HepG2 (cell line): Measurements from ENCODE around the gene FAM174C. TPM values are rescaled to one million over a fixed set of nuclear protein-coding genes. Genes with fewer than 3 reads are reported as not detected.

ENCODE experiments used
- AHDC1 ChIP-seq: sonication (generic); formaldehyde crosslinking; IDR thresholded peaks from 2 replicates; pipeline ENCODE4 v1.5.1; 2020; ENCODE audit warnings: mild to moderate bottlenecking, missing genetic modification reagents, borderline replicate concordance
- GTF2F1 ChIP-seq: fragments of 150-350 bp; IDR thresholded peaks from 2 replicates; pipeline ENCODE4 v1.6.1; 2014; ENCODE audit warnings: low read length
- HINFP ChIP-seq: sonication (generic); formaldehyde crosslinking; IDR thresholded peaks from 2 replicates; pipeline ENCODE4 v1.4.0; 2020; ENCODE audit warnings: low read depth, mild to moderate bottlenecking, missing genetic modification reagents
- MTA1 ChIP-seq: sonication (generic); formaldehyde crosslinking; IDR thresholded peaks from 2 replicates; pipeline ENCODE4 v1.4.0; 2020; ENCODE audit warnings: missing genetic modification reagents, mild to moderate bottlenecking, borderline replicate concordance
- PATZ1 ChIP-seq: sonication (generic); formaldehyde crosslinking; IDR thresholded peaks from 2 replicates; pipeline ENCODE4 v1.4.0; 2020; ENCODE audit warnings: missing genetic modification reagents
- SMAD3 ChIP-seq: sonication (generic); formaldehyde crosslinking; IDR thresholded peaks from 2 replicates; pipeline ENCODE4 v1.4.0; 2020; ENCODE audit warnings: missing genetic modification reagents
- SOX5 ChIP-seq: IDR thresholded peaks from 2 replicates; pipeline ENCODE4 v1.6.1; 2016; ENCODE audit warnings: borderline replicate concordance
- ZBTB40 ChIP-seq, 2 experiments: fragments of 450-650 bp in 1 of 2; sonication (generic) in 1 of 2; formaldehyde crosslinking in 1 of 2; IDR thresholded peaks; 2 replicates each; pipeline versions ENCODE4 v1.6.1 to v1.8.0; 2016 to 2022; ENCODE audit warnings: antibody characterized with exemption in 1 of 2, mild to moderate bottlenecking in 1 of 2, missing genetic modification reagents in 1 of 2
- polyA plus RNA-seq, 8 experiments: library from polyadenylated mRNA; depleted of rRNA in 3 of 8; stranded (reverse) in 7 of 8; unstranded in 1 of 8; fragments of >200 nt; fragmentation: Illumina TruSeq in 4 of 8; extraction: Trizol in 4 of 8; gene quantifications; 2 replicates each; pipeline versions ENCODE4 v1.2.1 to v1.2.3, GENCODE V29; 2011 to 2016; ENCODE audit warnings: low read depth in 4 of 8, missing spikeins in 1 of 8, mixed read lengths in 1 of 8; ENCODE audit not compliant: insufficient read depth in 1 of 8
- total RNA-seq, 5 experiments: library from RNA; depleted of rRNA; stranded (reverse); fragments of >200 nt; fragmentation: Illumina TruSeq; extraction: Trizol; gene quantifications; 2 replicates each; pipeline ENCODE4 v1.2.3, GENCODE V29; 2016; ENCODE audit warnings: low read depth in 1 of 5

FAM174C gene
- total and polyA plus RNA-seq, 2 of the 13 experiments (the other 11 are each of a cell fraction or from before 2014, with no cell fraction given): 19.5 to 31.3 TPM

GRCh38 chr19:1231729-1232637 is 43.3 kb upstream of the FAM174C start (continued):
- 0 out of 2 replicates have a peak, but pooled peaks have one; percentile 26 for TF ChIP-seq MTA1 (CRISPR knock-in tag)
- no peak for TF ChIP-seq GTF2F1
- no peak for TF ChIP-seq SOX5 (CRISPR knock-in tag)
- no peak for TF ChIP-seq HINFP (CRISPR knock-in tag)
- no peak for TF ChIP-seq SMAD3 (CRISPR knock-in tag)
- no peak for TF ChIP-seq ZBTB40 (IDR thresholded peaks at IDR 0.05)
- no peak for TF ChIP-seq ZBTB40 (CRISPR knock-in tag; IDR thresholded peaks at IDR 0.05)
- no peak for TF ChIP-seq PATZ1 (CRISPR knock-in tag)
- no peak for TF ChIP-seq AHDC1 (CRISPR knock-in tag)
